NB4 (cell line): ENCODE results near the gene DOCK9.

Experiments
- CTCF ChIP-seq: IDR thresholded peaks from one replicate; pipeline ENCODE4 v1.5.1; 2012; ENCODE audit warnings: low read depth, low read length
- MYC ChIP-seq: IDR thresholded peaks from 2 replicates; pipeline ENCODE4 v1.6.1; 2011; ENCODE audit warnings: low read depth, low read length
- POLR2A ChIP-seq: IDR thresholded peaks from 2 replicates; pipeline ENCODE4 v1.6.1; 2011; ENCODE audit warnings: mild to moderate bottlenecking; ENCODE audit not compliant: insufficient read length; ENCODE audit errors: extremely low read depth

- TF ChIP-seq CTCF, result no peak
- no peak for TF ChIP-seq POLR2A
- no peak for TF ChIP-seq MYC
Observed at GRCh38 chr13:98780451-98780850, 197.4 kb downstream of the DOCK9 start.
